ENCODE results near the gene MTUS2. TPM values are rescaled to one million over a fixed set of nuclear protein-coding genes. Genes with fewer than 3 reads are reported as not detected.

MTUS2 gene
- total and polyA plus RNA-seq, 9 of the 15 experiments (the other 6 are each of a cell fraction or from before 2014, with no cell fraction given), result 0.01 to 0.28 (median 0.06) TPM; not detected in 1

DNA sequence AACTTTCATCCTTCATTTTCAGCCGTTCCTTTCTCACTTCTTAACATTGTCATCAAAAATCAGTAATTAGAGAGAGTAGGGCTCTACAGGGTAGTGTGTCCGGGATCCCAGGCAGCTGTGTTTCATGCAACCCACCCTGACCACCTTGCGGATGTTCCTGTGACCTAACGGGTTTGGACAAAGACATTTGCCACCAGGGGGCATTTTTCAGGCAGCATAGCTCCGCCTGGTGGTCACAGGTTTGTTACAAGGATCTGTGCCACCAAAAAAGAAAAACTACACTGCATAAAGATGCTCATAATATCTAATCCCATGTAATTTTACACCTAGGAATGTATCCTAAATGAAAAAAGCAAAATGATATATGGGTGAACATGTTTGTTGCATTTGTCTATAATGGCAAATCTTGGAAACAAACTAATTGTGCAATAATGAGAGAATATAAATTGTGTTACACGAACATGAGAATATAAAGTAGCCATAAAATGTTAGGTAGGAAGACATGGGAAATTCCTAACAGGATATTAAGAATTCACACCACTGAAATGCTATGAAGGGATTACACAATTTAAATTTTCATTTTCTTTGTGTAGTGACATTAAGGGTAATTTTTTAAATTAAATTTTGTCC lies 652.3 kb downstream of the MTUS2 start:
- Histone ChIP-seq H3K36me3 (ENCODE audit: control insufficient read depth, insufficient read depth, low read length) (no peaks in the 10 kb centered on the region), H3K9me1 (ENCODE audit: control insufficient read depth, insufficient read depth, low read length) (no peaks in the 10 kb centered on the region), H3K9ac (ENCODE audit: insufficient read depth in 1 of 2, low read depth in 2 of 2, low read length in 2 of 2) (no peak overlapping the region), H3K4me1 (replicated peaks in 1 of 2; ENCODE audit: control insufficient read depth in 2 of 2, insufficient read depth in 2 of 2, low read length in 2 of 2) (peaks cover 0 to 8% of the 10 kb centered on the region in 2 experiments; a peak in 1 of 5 replicates), H2AFZ (ENCODE audit: low read depth, low read length) (no peak overlapping the region), H3K9me3 (replicated peaks; ENCODE audit: control insufficient read depth, insufficient read depth, low read depth, low read length) (no peaks in the 10 kb centered on the region), H3K79me2 (ENCODE audit: control insufficient read depth, insufficient read depth, low read length) (no peaks in the 10 kb centered on the region), H3K4me2 (ENCODE audit: insufficient read depth, low read length) (no peak overlapping the region), H3K4me3 (no peak overlapping the region), H3K27me3 (ENCODE audit: control insufficient read depth in 2 of 2, insufficient read depth in 2 of 2, low read length in 2 of 2) (no peaks in the 10 kb centered on the region; a peak in 1 of 5 replicates), H3K27ac (ENCODE audit: extremely low read depth, low read depth, low read length) (no peak overlapping the region), H4K20me1 (replicated peaks; ENCODE audit: control insufficient read depth, insufficient read depth, low read length) (no peaks in the 10 kb centered on the region)
- in situ Hi-C loops (cut with MboI) (no loop called here), intact Hi-C loops (cut with micrococcal nuclease) (loop anchor here (1.0 to 10.0 kb wide), 3 partner anchors 17 to 108 kb away; no protein-coding TSS in a partner anchor)
- ChIA-PET POLR2A (interaction anchor here (1.1 to 1.5 kb wide), 2 partner anchors 11 to 36 kb away, joined by 3 to 7 read pairs; no protein-coding TSS in a partner anchor), CTCF (ENCODE audit: low intra/inter-chr PET ratio) (interaction anchor here (0.9 to 1.1 kb wide), 2 partner anchors 17 to 109 kb away, joined by 3 read pairs; no protein-coding TSS in a partner anchor)
- no TSS peak for BruUV-seq (replicated peaks)
- ATAC-seq (peak; percentile 87), DNase-seq (ENCODE audit: extremely low read depth in 1 of 4, low spot score in 3 of 4) (peak; percentile 41 to 69 (median 51)), FAIRE-seq (peak; percentile 71)
- 28% methylated on average over 5 of the region's 6 CpGs for WGBS (ENCODE audit: insufficient coverage, low coverage, missing lambda C conversion rate)
- no peak for TF ChIP-seq ARID1B (IDR thresholded peaks at IDR 0.05)
- TF ChIP-seq NFE2L1 (tag; IDR thresholded peaks at IDR 0.05; ENCODE audit: borderline replicate concordance, low read depth), result no peak
- TF ChIP-seq SREBF2 (CRISPR knock-in tag; IDR thresholded peaks at IDR 0.05), result no peak
- TF ChIP-seq NR4A1 (CRISPR knock-in tag; IDR thresholded peaks at IDR 0.05), result no peak
- TF ChIP-seq NR4A1 (tag; IDR thresholded peaks at IDR 0.05), result no peak
- no peak for TF ChIP-seq NFE2 (IDR thresholded peaks at IDR 0.05; ENCODE audit: low read depth)
- TF ChIP-seq, protein P1, sequence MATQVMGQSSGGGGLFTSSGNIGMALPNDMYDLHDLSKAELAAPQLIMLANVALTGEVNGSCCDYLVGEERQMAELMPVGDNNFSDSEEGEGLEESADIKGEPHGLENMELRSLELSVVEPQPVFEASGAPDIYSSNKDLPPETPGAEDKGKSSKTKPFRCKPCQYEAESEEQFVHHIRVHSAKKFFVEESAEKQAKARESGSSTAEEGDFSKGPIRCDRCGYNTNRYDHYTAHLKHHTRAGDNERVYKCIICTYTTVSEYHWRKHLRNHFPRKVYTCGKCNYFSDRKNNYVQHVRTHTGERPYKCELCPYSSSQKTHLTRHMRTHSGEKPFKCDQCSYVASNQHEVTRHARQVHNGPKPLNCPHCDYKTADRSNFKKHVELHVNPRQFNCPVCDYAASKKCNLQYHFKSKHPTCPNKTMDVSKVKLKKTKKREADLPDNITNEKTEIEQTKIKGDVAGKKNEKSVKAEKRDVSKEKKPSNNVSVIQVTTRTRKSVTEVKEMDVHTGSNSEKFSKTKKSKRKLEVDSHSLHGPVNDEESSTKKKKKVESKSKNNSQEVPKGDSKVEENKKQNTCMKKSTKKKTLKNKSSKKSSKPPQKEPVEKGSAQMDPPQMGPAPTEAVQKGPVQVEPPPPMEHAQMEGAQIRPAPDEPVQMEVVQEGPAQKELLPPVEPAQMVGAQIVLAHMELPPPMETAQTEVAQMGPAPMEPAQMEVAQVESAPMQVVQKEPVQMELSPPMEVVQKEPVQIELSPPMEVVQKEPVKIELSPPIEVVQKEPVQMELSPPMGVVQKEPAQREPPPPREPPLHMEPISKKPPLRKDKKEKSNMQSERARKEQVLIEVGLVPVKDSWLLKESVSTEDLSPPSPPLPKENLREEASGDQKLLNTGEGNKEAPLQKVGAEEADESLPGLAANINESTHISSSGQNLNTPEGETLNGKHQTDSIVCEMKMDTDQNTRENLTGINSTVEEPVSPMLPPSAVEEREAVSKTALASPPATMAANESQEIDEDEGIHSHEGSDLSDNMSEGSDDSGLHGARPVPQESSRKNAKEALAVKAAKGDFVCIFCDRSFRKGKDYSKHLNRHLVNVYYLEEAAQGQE (IDR thresholded peaks at IDR 0.05; ENCODE audit: borderline replicate concordance), result peak; percentile 78
- TF ChIP-seq, protein P1 (CRISPR knock-in tag; IDR thresholded peaks at IDR 0.05; ENCODE audit: low read depth), result no peak
- no peak for TF ChIP-seq CAMTA2 (CRISPR knock-in tag; conservative IDR thresholded peaks at IDR 0.05)
- TF ChIP-seq TAL1 (IDR thresholded peaks at IDR 0.05), result no peak
- no peak for TF ChIP-seq ZC3H11A (IDR thresholded peaks at IDR 0.05; ENCODE audit: low read depth, low read length)
- no peak for TF ChIP-seq GATA2 (CRISPR knock-in tag; IDR thresholded peaks at IDR 0.05)
- TF ChIP-seq EHMT2 (IDR thresholded peaks at IDR 0.05), result no peak
- TF ChIP-seq, protein P2, sequence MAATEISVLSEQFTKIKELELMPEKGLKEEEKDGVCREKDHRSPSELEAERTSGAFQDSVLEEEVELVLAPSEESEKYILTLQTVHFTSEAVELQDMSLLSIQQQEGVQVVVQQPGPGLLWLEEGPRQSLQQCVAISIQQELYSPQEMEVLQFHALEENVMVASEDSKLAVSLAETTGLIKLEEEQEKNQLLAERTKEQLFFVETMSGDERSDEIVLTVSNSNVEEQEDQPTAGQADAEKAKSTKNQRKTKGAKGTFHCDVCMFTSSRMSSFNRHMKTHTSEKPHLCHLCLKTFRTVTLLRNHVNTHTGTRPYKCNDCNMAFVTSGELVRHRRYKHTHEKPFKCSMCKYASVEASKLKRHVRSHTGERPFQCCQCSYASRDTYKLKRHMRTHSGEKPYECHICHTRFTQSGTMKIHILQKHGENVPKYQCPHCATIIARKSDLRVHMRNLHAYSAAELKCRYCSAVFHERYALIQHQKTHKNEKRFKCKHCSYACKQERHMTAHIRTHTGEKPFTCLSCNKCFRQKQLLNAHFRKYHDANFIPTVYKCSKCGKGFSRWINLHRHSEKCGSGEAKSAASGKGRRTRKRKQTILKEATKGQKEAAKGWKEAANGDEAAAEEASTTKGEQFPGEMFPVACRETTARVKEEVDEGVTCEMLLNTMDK (IDR thresholded peaks at IDR 0.05; ENCODE audit: borderline replicate concordance, insufficient read depth, low read depth, low read length, poor library complexity, severe bottlenecking), result peak; percentile 66

All from K562 (cell line).